Measurements from ENCODE around the gene VWA8. TPM values are rescaled to one million over a fixed set of nuclear protein-coding genes. Genes with fewer than 3 reads are reported as not detected.
A peak's percentile ranks its signal among the peaks of the same experiment; 100 is the strongest.

The VWA8 gene
- total RNA-seq, 3 donors from 2014 or later: 18.4 to 43.5 (median 34.7) TPM

DNA sequence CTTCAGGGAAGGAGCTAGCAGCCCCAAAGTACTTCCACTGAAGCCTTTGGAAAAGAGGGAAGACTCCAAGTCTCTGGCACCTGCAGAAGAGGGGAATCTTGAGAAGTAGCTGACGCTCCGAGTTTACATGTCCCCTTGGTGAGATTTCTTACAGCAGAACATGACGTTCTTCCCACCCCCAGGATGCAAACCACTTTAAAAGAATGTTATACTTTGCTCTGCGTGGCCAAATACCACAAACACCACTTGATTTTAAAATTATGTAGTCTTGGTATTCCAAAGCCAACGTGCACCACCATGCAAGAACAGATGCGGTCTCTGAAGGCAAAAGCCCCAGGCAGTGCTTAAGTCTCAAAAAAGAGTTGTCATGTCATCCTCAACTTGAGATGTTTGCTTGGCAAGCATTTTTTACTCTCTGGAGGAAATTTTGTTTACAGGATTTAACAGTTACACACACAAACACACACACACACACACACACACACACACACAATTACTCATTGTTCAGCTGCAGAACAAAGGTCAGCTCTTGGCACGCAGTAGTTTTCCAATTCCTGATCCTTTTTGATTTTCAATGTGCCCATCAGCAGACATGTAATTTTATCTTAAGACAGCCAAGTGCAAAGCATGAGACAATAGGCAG lies 397.4 kb downstream of the VWA8 start:
- Histone ChIP-seq H3K9me3 (no peaks in the 10 kb centered on the region), H3K27me3 (no peaks in the 10 kb centered on the region), H3K36me3 (no peaks in the 10 kb centered on the region), H3K27ac (no peak overlapping the region), H3K4me3 (no peak overlapping the region), H3K4me1 (peaks cover 0 to 23% of the 10 kb centered on the region in 2 donors)
- no peak for DNase-seq (ENCODE audit: low spot score in 2 of 2)
- intact Hi-C loops (cut with DNase I; ENCODE audit: low total_unique reads): no loop called here
- TF ChIP-seq POLR2AphosphoS5 (IDR thresholded peaks at IDR 0.05) (no peak), POLR2A (IDR thresholded peaks at IDR 0.05) (no peak)

DNA sequence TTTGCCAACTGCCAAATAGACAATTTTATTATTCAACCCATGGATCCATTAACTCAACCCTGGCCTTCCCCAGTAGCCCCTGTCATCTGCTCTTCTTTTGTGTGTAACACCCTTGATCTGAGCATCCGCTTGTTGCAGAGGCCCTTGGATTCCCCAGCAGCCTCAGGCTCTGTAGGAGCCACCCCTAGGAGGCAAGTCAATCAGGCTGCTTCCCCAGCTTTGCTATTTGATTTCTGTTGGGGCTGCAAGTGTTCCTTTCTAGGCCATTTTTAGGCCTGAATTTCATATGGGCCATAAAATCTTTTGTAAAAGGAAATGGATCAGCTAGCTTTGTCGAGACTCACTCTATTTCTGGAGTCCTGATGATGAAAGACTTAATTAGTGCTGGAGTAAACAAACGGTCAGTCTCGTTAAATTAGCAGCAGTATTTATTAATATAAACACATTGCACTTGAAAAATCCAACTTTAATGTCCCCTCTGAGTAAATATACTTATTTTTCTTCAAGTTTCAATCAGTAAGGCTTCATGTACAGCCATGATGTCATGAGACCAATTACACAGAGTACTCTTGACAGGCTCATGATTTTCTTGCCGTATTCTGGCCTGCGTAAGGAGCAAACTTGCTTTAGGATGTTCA lies 398.2 kb downstream of the VWA8 start:
- peaks cover 0 to 23% of the 10 kb centered on the region in 2 donors for H3K4me1 ChIP-seq
- no peak overlapping the region for H3K27ac ChIP-seq
- H3K36me3 ChIP-seq: no peaks in the 10 kb centered on the region
- H3K27me3 ChIP-seq: no peaks in the 10 kb centered on the region
- no peak for DNase-seq (ENCODE audit: low spot score in 2 of 2)
- intact Hi-C loops (cut with DNase I; ENCODE audit: low total_unique reads): no loop called here
- H3K9me3 ChIP-seq: no peaks in the 10 kb centered on the region
- no peak overlapping the region for H3K4me3 ChIP-seq
- TF ChIP-seq, protein P1, sequence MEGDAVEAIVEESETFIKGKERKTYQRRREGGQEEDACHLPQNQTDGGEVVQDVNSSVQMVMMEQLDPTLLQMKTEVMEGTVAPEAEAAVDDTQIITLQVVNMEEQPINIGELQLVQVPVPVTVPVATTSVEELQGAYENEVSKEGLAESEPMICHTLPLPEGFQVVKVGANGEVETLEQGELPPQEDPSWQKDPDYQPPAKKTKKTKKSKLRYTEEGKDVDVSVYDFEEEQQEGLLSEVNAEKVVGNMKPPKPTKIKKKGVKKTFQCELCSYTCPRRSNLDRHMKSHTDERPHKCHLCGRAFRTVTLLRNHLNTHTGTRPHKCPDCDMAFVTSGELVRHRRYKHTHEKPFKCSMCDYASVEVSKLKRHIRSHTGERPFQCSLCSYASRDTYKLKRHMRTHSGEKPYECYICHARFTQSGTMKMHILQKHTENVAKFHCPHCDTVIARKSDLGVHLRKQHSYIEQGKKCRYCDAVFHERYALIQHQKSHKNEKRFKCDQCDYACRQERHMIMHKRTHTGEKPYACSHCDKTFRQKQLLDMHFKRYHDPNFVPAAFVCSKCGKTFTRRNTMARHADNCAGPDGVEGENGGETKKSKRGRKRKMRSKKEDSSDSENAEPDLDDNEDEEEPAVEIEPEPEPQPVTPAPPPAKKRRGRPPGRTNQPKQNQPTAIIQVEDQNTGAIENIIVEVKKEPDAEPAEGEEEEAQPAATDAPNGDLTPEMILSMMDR (IDR thresholded peaks at IDR 0.05): no peak

DNA sequence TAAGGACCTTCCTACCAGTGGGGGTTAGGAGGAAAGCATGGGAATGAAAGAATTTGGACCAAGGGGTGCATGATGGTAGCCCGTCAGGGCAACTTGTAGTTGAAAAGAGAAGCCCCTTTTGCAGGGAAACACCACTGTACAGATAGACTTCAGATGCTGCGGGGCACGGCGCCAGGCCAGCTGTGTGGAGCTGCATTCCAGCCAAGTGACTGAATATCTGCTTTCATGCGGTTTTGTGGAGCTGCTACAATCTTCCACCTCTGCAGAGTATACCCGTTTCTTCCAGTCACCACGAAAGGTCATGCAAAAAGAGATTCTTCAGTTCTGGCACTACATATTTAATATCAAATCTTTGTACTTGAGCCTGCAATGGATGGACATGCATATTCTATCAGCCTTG lies 398.8 kb downstream of the VWA8 start:
- H3K36me3 ChIP-seq: no peaks in the 10 kb centered on the region
- TF ChIP-seq POLR2A (IDR thresholded peaks at IDR 0.05) (no peak), POLR2AphosphoS5 (IDR thresholded peaks at IDR 0.05) (no peak)
- TF ChIP-seq, protein P1 (IDR thresholded peaks at IDR 0.05): no peak
- H3K4me3 ChIP-seq: no peak overlapping the region
- intact Hi-C loops (cut with DNase I; ENCODE audit: low total_unique reads): no loop called here
- no peak overlapping the region for H3K27ac ChIP-seq
- peaks cover 0 to 23% of the 10 kb centered on the region in 2 donors for H3K4me1 ChIP-seq
- DNase-seq (ENCODE audit: low spot score in 2 of 2): peak in 1 of 2 donors; percentile 41
- no peaks in the 10 kb centered on the region for H3K9me3 ChIP-seq
- no peaks in the 10 kb centered on the region for H3K27me3 ChIP-seq

DNA sequence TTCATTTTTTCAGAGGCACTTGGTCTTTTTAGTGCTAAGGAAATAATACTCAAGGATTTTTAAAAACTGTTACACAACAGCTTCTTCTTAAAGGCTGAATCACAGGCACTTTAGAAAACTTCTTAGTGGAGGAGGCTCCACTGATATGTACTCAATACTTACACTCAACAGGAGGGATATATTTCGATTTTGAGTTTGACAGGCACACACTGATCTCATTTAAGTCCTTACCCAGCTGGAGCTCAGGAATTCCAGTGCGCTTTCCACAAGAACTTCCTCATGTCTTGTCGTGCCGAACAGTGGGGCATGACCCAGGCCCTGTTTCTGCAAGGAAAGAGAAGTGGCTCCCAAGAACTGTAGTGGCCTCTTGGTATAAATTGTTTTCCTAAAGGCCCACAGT lies 399.7 kb downstream of the VWA8 start:
- Histone ChIP-seq H3K9me3 (no peaks in the 10 kb centered on the region), H3K27ac (no peak overlapping the region), H3K4me3 (no peak overlapping the region), H3K36me3 (no peaks in the 10 kb centered on the region), H3K27me3 (no peaks in the 10 kb centered on the region), H3K4me1 (peaks cover 0 to 23% of the 10 kb centered on the region in 2 donors)
- DNase-seq (ENCODE audit: low spot score in 2 of 2): no peak
- TF ChIP-seq POLR2A (IDR thresholded peaks at IDR 0.05): no peak
- TF ChIP-seq POLR2AphosphoS5 (IDR thresholded peaks at IDR 0.05): no peak
- TF ChIP-seq, protein P1 (IDR thresholded peaks at IDR 0.05): no peak
- intact Hi-C loops (cut with DNase I; ENCODE audit: low total_unique reads): no loop called here

DNA sequence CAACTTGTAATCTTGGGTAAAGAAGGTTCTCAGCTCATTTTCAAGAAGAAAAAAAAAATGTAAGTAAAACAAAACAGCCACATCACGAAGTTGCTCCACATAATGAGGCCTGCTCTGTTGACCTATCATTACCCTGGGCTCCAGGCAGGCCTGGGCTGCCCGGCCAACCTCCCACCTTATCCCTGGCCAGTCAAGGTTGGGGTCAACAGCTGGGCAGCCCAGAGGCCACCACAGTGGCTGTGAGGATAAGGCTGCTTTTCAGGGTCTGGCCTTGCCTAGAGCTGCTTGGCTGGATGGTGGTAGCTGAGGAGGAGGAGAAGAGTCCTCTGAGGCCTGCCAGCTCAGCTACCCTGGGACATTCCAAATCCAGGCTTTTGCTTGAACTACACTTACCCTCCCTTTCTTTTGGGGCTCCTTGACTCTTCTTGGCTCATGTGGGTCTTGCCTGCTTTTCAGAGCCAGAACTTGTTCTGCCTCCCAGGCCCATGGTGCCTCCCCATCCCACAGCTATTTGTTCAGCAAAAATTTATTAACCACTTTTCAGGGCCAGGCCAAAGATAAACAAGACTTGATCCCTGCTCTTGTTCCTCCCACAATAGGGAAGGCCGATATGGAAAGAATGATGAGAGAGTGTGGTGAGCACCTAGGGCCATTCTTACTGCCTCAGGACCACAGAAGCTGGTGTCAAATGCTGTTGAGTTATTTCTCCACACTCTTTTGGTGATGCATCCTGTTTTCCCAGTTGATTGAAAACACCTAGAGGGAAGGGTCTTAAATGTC lies 401.9 kb downstream of the VWA8 start:
- H3K4me1 ChIP-seq: peaks cover 0 to 23% of the 10 kb centered on the region in 2 donors
- DNase-seq (ENCODE audit: low spot score in 2 of 2): no peak
- H3K9me3 ChIP-seq: no peaks in the 10 kb centered on the region
- TF ChIP-seq, protein P1 (IDR thresholded peaks at IDR 0.05): no peak
- TF ChIP-seq POLR2AphosphoS5 (IDR thresholded peaks at IDR 0.05) (no peak), POLR2A (IDR thresholded peaks at IDR 0.05) (no peak)
- H3K4me3 ChIP-seq: no peak overlapping the region
- no peaks in the 10 kb centered on the region for H3K27me3 ChIP-seq
- H3K27ac ChIP-seq: no peak overlapping the region
- H3K36me3 ChIP-seq: no peaks in the 10 kb centered on the region
- intact Hi-C loops (cut with DNase I; ENCODE audit: low total_unique reads): no loop called here

All from breast epithelium (tissue), 4 donors.